Panc1 (cell line): Measurements from ENCODE around the gene UBE2A. TPM values are rescaled to one million over a fixed set of nuclear protein-coding genes. Genes with fewer than 3 reads are reported as not detected.

Source experiments
- ATAC-seq: fragments of 200-7000 bp; cut with Tn5 transposase; 2 replicates; pipeline ENCODE4 v1.9.1; 2020; ENCODE audit warnings: mild to moderate bottlenecking, moderate library complexity
- BruUV-seq: library from RNA; stranded (reverse); fragments of 400-500 nt; replicated peaks from 2 replicates; lab custom pipeline; 2021; lab: Mats Ljungman, UMichigan
- CTCF ChIA-PET: fragments of 300-600 bp; sonication (Branson Sonifier 250); formaldehyde crosslinking; loops from one replicate; lab custom pipeline; 2022; ENCODE audit warnings: antibody characterized with exemption; lab: Charles Lee
- POLR2A ChIA-PET: fragments of 300-600 bp; sonication (Branson Sonifier 250); formaldehyde crosslinking; loops from one replicate; lab custom pipeline; 2022; ENCODE audit warnings: antibody characterized with exemption; lab: Charles Lee
- DNase-seq: peaks from one replicate; pipeline ENCODE4 v3.0.0-alpha.2; 2010; ENCODE audit warnings: low read depth, low spot score
- H3K27ac ChIP-seq: 2 replicates; pipeline ENCODE4 v1.5.1; 2011; ENCODE audit warnings: mild to moderate bottlenecking, low read length, inconsistent platforms
- H3K27me3 ChIP-seq: fragments of 200-500 bp; sonication (Bioruptor generic); 2 replicates; pipeline ENCODE4 v1.6.0; 2014; ENCODE audit warnings: low read length, inconsistent platforms; ENCODE audit not compliant: control insufficient read depth, insufficient read depth
- H3K36me3 ChIP-seq: fragments of 200-500 bp; sonication (Bioruptor generic); 2 replicates; pipeline ENCODE4 v1.5.1; 2014; ENCODE audit warnings: inconsistent platforms, mild to moderate bottlenecking, low read length, moderate library complexity; ENCODE audit not compliant: control insufficient read depth, insufficient read depth
- H3K4me1 ChIP-seq: 2 replicates; pipeline ENCODE4 v1.5.1; 2011; ENCODE audit warnings: inconsistent platforms, mild to moderate bottlenecking, low read length, moderate library complexity; ENCODE audit not compliant: control insufficient read depth, insufficient read depth
- H3K4me3 ChIP-seq, 2 experiments: 2 replicates each; pipeline ENCODE4 v1.5.1; 2011 to 2012; ENCODE audit warnings: low read depth in 2 of 2, low read length in 2 of 2, mild to moderate bottlenecking in 2 of 2, inconsistent platforms in 1 of 2, moderate library complexity in 1 of 2
- H3K9me3 ChIP-seq: fragments of 200-500 bp; sonication (Bioruptor generic); 2 replicates; pipeline ENCODE4 v1.5.1; 2014; ENCODE audit warnings: low read depth, mild to moderate bottlenecking, inconsistent platforms, low read length, moderate library complexity; ENCODE audit not compliant: control insufficient read depth, insufficient read depth
- CTCF ChIP-seq: fragments of 450-650 bp; IDR thresholded peaks from 2 replicates; pipeline ENCODE4 v1.5.1; 2017; ENCODE audit warnings: mild to moderate bottlenecking
- POLR2AphosphoS5 ChIP-seq: IDR thresholded peaks from 2 replicates; pipeline ENCODE4 v1.6.1; 2012; ENCODE audit warnings: mild to moderate bottlenecking, low read depth, low read length, moderate library complexity
- REST ChIP-seq, 2 experiments: IDR thresholded peaks; 2 replicates each; pipeline ENCODE4 v1.6.1; 2011 to 2012; ENCODE audit warnings: low read depth in 2 of 2, control low read depth in 1 of 2, low read length in 1 of 2, mild to moderate bottlenecking in 1 of 2, moderate library complexity in 1 of 2; ENCODE audit not compliant: insufficient read depth in 1 of 2
- SIN3A ChIP-seq: IDR thresholded peaks from 2 replicates; pipeline ENCODE4 v1.6.1; 2012; ENCODE audit warnings: low read depth, mild to moderate bottlenecking, low read length, moderate library complexity, borderline replicate concordance; ENCODE audit not compliant: insufficient read depth
- TCF7L2 ChIP-seq: IDR thresholded peaks from 2 replicates; pipeline ENCODE4 v1.6.1; 2011; ENCODE audit warnings: mild to moderate bottlenecking, low read depth, low read length, inconsistent platforms
- in situ Hi-C: cut with HindIII; loops from 2 replicates; pipeline ENCODE4 v1.10.0; 2016; ENCODE audit warnings: low sequenced_read_pairs, low pct_unique_long_range_greater_than_20kb
- intact Hi-C: fragments of 100-400 bp; cut with micrococcal nuclease; formaldehyde crosslinking; loops from one replicate; pipeline ENCODE4 v1.10.0; 2022; ENCODE audit not compliant: unreplicated experiment
- total RNA-seq: library from RNA; stranded (reverse); gene quantifications from one replicate; pipeline ENCODE4 v1.2.1, GENCODE V29; 2021; ENCODE audit not compliant: unreplicated experiment

UBE2A gene
- total RNA-seq, 1 experiment from 2014 or later, result 110 TPM

DNA sequence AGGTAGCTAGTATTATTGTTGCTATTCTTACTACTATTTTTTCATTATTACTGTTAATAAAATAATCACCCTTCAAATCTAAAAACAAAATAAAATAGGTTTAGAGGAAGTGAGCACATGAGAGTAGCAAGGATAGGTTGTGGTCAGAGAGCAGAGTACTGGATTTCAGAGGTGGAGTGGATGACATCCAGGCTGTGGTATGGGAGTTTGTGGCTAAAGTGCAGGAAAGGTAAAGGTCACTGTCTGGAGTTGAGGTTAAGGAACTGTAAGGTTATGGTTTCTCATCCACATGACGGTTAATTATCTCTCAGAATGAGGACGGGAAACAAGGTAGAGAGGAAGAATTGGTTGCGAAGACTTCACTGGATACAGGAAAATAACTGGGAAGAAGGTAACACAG is 36.9 kb upstream of the UBE2A start:
- Histone ChIP-seq H3K9me3 (no peaks in the 10 kb centered on the region), H3K27me3 (no peaks in the 10 kb centered on the region), H3K27ac (no peak overlapping the region), H3K36me3 (no peaks in the 10 kb centered on the region), H3K4me3 (no peak overlapping the region), H3K4me1 (no peaks in the 10 kb centered on the region)
- ATAC-seq (no peak), DNase-seq (no peak)
- intact Hi-C loops (no loop called here), in situ Hi-C loops (no loop called here)
- no peak for TF ChIP-seq SIN3A
- TF ChIP-seq CTCF, result no peak
- no peak for TF ChIP-seq REST (IDR thresholded peaks at IDR 0.05; ENCODE audit: insufficient read depth in 1 of 2, low read depth in 2 of 2, low read length in 1 of 2)
- TF ChIP-seq TCF7L2, result no peak
- no peak for TF ChIP-seq POLR2AphosphoS5
- POLR2A ChIA-PET, result no interaction called here
- no TSS peak for BruUV-seq
- CTCF ChIA-PET, result no interaction called here

GRCh38 chrX:119539872-119540271 is 34.5 kb upstream of the UBE2A start:
- ATAC-seq (no peak), DNase-seq (no peak)
- intact Hi-C loops (no loop called here), in situ Hi-C loops (no loop called here)
- no peak; the same call in 1 of the 2 replicates for TF ChIP-seq CTCF
- TF ChIP-seq TCF7L2, result no peak
- no peak for TF ChIP-seq SIN3A
- no peak for TF ChIP-seq REST (IDR thresholded peaks at IDR 0.05; ENCODE audit: insufficient read depth in 1 of 2, low read depth in 2 of 2, low read length in 1 of 2)
- ChIA-PET POLR2A (no interaction called here), CTCF (interaction anchor here (0.7 kb wide), 1 partner anchor 35 kb away, joined by 4 read pairs; no protein-coding TSS in a partner anchor)
- Histone ChIP-seq H3K27me3 (no peaks in the 10 kb centered on the region), H3K4me3 (no peak overlapping the region), H3K27ac (no peak overlapping the region), H3K9me3 (no peaks in the 10 kb centered on the region), H3K36me3 (no peaks in the 10 kb centered on the region), H3K4me1 (no peaks in the 10 kb centered on the region)
- no TSS peak for BruUV-seq
